SK-N-MC (cell line): Measurements from ENCODE around the gene KIAA1671.

Experiments
- DNase-seq: peaks from one replicate; pipeline ENCODE4 v3.0.0-alpha.2; 2011; ENCODE audit warnings: low read depth, low spot score
- H3K27ac ChIP-seq: fragments of 200-600 bp; sonication (generic); 2 replicates; pipeline ENCODE4 v1.5.1; 2016; ENCODE audit warnings: mixed run types
- H3K36me3 ChIP-seq: fragments of 200-600 bp; sonication (generic); 2 replicates; pipeline ENCODE4 v1.6.1; 2017; ENCODE audit warnings: antibody characterized with exemption, low read length, mixed read lengths; ENCODE audit not compliant: insufficient read depth
- H3K4me3 ChIP-seq: fragments of 200-600 bp; sonication (generic); 2 replicates; pipeline ENCODE4 v1.5.1; 2016
- H3K9ac ChIP-seq: fragments of 200-600 bp; sonication (generic); 2 replicates; pipeline ENCODE4 v1.8.0; 2017; ENCODE audit warnings: mixed run types, mixed read lengths; ENCODE audit not compliant: insufficient read length
- H3K9me3 ChIP-seq: fragments of 200-600 bp; sonication (generic); 2 replicates; pipeline ENCODE4 v1.6.1; 2017; ENCODE audit warnings: low read depth, mild to moderate bottlenecking, antibody characterized with exemption, low read length, moderate library complexity, mixed read lengths
- EZH2 ChIP-seq: fragments of 200-600 bp; sonication (generic); IDR thresholded peaks from one replicate; pipeline ENCODE4 v1.6.1; 2017; ENCODE audit warnings: antibody characterized with exemption
- FOXP2 ChIP-seq: optimal IDR thresholded peaks from 2 replicates; pipeline ENCODE3; 2011; ENCODE audit warnings: mild to moderate bottlenecking, moderate library complexity; ENCODE audit not compliant: insufficient read depth; ENCODE audit errors: extremely low read length, control extremely low read depth
- POLR2AphosphoS5 ChIP-seq: IDR thresholded peaks from 2 replicates; pipeline ENCODE4 v1.6.1; 2012; ENCODE audit warnings: mild to moderate bottlenecking, low read depth, low read length, borderline replicate concordance

Gene KIAA1671

GRCh38 chr22:25105817-25106650 lies 153.5 kb downstream of the KIAA1671 start:
- Histone ChIP-seq H3K9me3 (no peaks in the 10 kb centered on the region), H3K4me3 (no peak overlapping the region), H3K27ac (no peak overlapping the region), H3K36me3 (no peaks in the 10 kb centered on the region), H3K9ac (no peak overlapping the region)
- TF ChIP-seq POLR2AphosphoS5 (no peak), FOXP2 (no peak), EZH2 (no peak)
- DNase-seq = no peak

- H3K27ac ChIP-seq = no peak overlapping the region
- H3K9me3 ChIP-seq = no peaks in the 10 kb centered on the region
- H3K4me3 ChIP-seq = no peak overlapping the region
- H3K36me3 ChIP-seq = no peaks in the 10 kb centered on the region
- no peak overlapping the region for H3K9ac ChIP-seq
- DNase-seq = no peak
- TF ChIP-seq FOXP2 (no peak), POLR2AphosphoS5 (no peak), EZH2 (no peak)
Observed at GRCh38 chr22:25109878-25110595, 157.5 kb downstream of the KIAA1671 start.

- DNase-seq = no peak
- no peaks in the 10 kb centered on the region for H3K36me3 ChIP-seq
- TF ChIP-seq EZH2 = no peak
- H3K9me3 ChIP-seq = no peaks in the 10 kb centered on the region
- H3K9ac ChIP-seq = no peak overlapping the region
- H3K4me3 ChIP-seq = no peak overlapping the region
- H3K27ac ChIP-seq = no peak overlapping the region
Observed at GRCh38 chr22:25110596-25110845, 158.0 kb downstream of the KIAA1671 start.

- H3K27ac ChIP-seq = no peak overlapping the region
- peak overlapping the region; percentile 47; the same call in 1 of the 2 replicates for H3K4me3 ChIP-seq
- TF ChIP-seq FOXP2 (no peak), POLR2AphosphoS5 (no peak), EZH2 (no peak)
- H3K36me3 ChIP-seq = no peaks in the 10 kb centered on the region
- no peak for DNase-seq
- H3K9ac ChIP-seq = no peak overlapping the region
- H3K9me3 ChIP-seq = no peaks in the 10 kb centered on the region
Observed at GRCh38 chr22:25110846-25111578, 158.5 kb downstream of the KIAA1671 start.

- H3K27ac ChIP-seq = no peak overlapping the region
- H3K4me3 ChIP-seq = peak overlapping the region; percentile 47; the same call in 1 of the 2 replicates
- no peak overlapping the region for H3K9ac ChIP-seq
- H3K36me3 ChIP-seq = no peaks in the 10 kb centered on the region
- DNase-seq = no peak
- no peaks in the 10 kb centered on the region for H3K9me3 ChIP-seq
- TF ChIP-seq FOXP2 = no peak
- no peak for TF ChIP-seq EZH2
- TF ChIP-seq POLR2AphosphoS5 = no peak
Observed at GRCh38 chr22:25111579-25112517, 159.3 kb downstream of the KIAA1671 start.

- TF ChIP-seq POLR2AphosphoS5 (no peak), FOXP2 (no peak), EZH2 (no peak)
- Histone ChIP-seq H3K4me3 (no peak overlapping the region), H3K9me3 (no peaks in the 10 kb centered on the region), H3K36me3 (no peaks in the 10 kb centered on the region), H3K27ac (no peak overlapping the region), H3K9ac (no peak overlapping the region)
- DNase-seq = no peak
Observed at GRCh38 chr22:25112538-25113253, 160.2 kb downstream of the KIAA1671 start.

- Histone ChIP-seq H3K27ac (no peak overlapping the region), H3K9me3 (no peaks in the 10 kb centered on the region), H3K9ac (no peak overlapping the region), H3K36me3 (no peaks in the 10 kb centered on the region), H3K4me3 (no peak overlapping the region)
- no peak for DNase-seq
- TF ChIP-seq POLR2AphosphoS5 (no peak), FOXP2 (no peak)
Observed at GRCh38 chr22:25113316-25113721, 160.8 kb downstream of the KIAA1671 start.
